Right ventricle myocardium inferior (tissue), 1 donor: ENCODE data around the gene ARFGAP1. TPM values are rescaled to one million over a fixed set of nuclear protein-coding genes. Genes with fewer than 3 reads are reported as not detected.

Source experiments
- ATAC-seq: fragments of 200-7000 bp; cut with Tn5 transposase; one replicate; pipeline ENCODE4 v1.9.1; 2020; ENCODE audit warnings: mild to moderate bottlenecking, moderate library complexity
- DNase-seq: peaks from one replicate; pipeline ENCODE4 v3.0.0; 2021; ENCODE audit errors: missing footprints
- intact Hi-C: fragments of 100-400 bp; cut with DNase I; formaldehyde crosslinking; loops from one replicate; pipeline ENCODE4 v1.11.0; 2022
- total RNA-seq: library from RNA; stranded (reverse); fragmentation: NEBNext Ultra II Directional; extraction: Animal tissue kit (Norgen Biotek cat#: 25700); gene quantifications from one replicate; pipeline ENCODE4 v1.2.1, GENCODE V29; 2021
- donor health status: DM: no; HTN: yes; CAD: no; lungs with severe emphysema.

ARFGAP1 gene
- total RNA-seq, 1 donor from 2014 or later = 28.8 TPM

- intact Hi-C loops = no loop called here
- DNase-seq = peak; percentile 69
- no peak for ATAC-seq
Observed at GRCh38 chr20:63311833-63312243, 39.2 kb downstream of the ARFGAP1 start.

- intact Hi-C loops = no loop called here
Observed at GRCh38 chr20:63312273-63312672, 39.7 kb downstream of the ARFGAP1 start.

GRCh38 chr20:63312690-63313348, 40.2 kb downstream of the ARFGAP1 start:
- DNase-seq (peak; percentile 82), ATAC-seq (peak; percentile 38)
- intact Hi-C loops = no loop called here

More at GRCh38 chr20:63312273-63312672, 39.7 kb downstream of the ARFGAP1 start:
- ATAC-seq = no peak
- no peak for DNase-seq

- DNase-seq (peak; percentile 45), ATAC-seq (peak; percentile 3)
- intact Hi-C loops = no loop called here
Observed at GRCh38 chr20:63313349-63314014, 40.9 kb downstream of the ARFGAP1 start.

GRCh38 chr20:63314015-63314471, 41.4 kb downstream of the ARFGAP1 start:
- DNase-seq = peak; percentile 50
- intact Hi-C loops = no loop called here
- ATAC-seq = no peak

- no peak for ATAC-seq
- intact Hi-C loops = no loop called here
- DNase-seq = peak; percentile 35
Observed at GRCh38 chr20:63314566-63315239, 42.1 kb downstream of the ARFGAP1 start.

GRCh38 chr20:63315240-63315689, 42.7 kb downstream of the ARFGAP1 start:
- DNase-seq = peak; percentile 37
- intact Hi-C loops = no loop called here
- ATAC-seq = no peak

GRCh38 chr20:63315731-63316491, 43.3 kb downstream of the ARFGAP1 start:
- intact Hi-C loops = no loop called here
- DNase-seq (peak; percentile 45), ATAC-seq (no peak)

GRCh38 chr20:63316502-63316921, 43.9 kb downstream of the ARFGAP1 start:
- DNase-seq (peak; percentile 32), ATAC-seq (no peak)
- intact Hi-C loops = no loop called here

- intact Hi-C loops = no loop called here
- DNase-seq (no peak), ATAC-seq (no peak)
Observed at GRCh38 chr20:63317061-63317460, 44.4 kb downstream of the ARFGAP1 start.

GRCh38 chr20:63317601-63318291, 45.1 kb downstream of the ARFGAP1 start:
- intact Hi-C loops = no loop called here
- ATAC-seq (no peak), DNase-seq (peak; percentile 35)

- DNase-seq = peak; percentile 60
- ATAC-seq = no peak
- intact Hi-C loops = no loop called here
Observed at GRCh38 chr20:63318391-63319163, 46.0 kb downstream of the ARFGAP1 start.

- intact Hi-C loops = no loop called here
- DNase-seq (peak; percentile 44), ATAC-seq (no peak)
Observed at GRCh38 chr20:63319164-63320040, 46.8 kb downstream of the ARFGAP1 start.

GRCh38 chr20:63320041-63320511, 47.5 kb downstream of the ARFGAP1 start:
- DNase-seq = no peak
- intact Hi-C loops = no loop called here

GRCh38 chr20:63320616-63321147, 48.1 kb downstream of the ARFGAP1 start:
- ATAC-seq = no peak
- peak; percentile 63 for DNase-seq
- intact Hi-C loops = no loop called here

More at GRCh38 chr20:63320041-63320511, 47.5 kb downstream of the ARFGAP1 start:
- ATAC-seq = no peak

- intact Hi-C loops = no loop called here
- ATAC-seq (peak; percentile 91), DNase-seq (peak; percentile 89)
Observed at GRCh38 chr20:63321148-63321831, 48.7 kb downstream of the ARFGAP1 start.
